ENCODE results near the gene CRYGC.

DNA sequence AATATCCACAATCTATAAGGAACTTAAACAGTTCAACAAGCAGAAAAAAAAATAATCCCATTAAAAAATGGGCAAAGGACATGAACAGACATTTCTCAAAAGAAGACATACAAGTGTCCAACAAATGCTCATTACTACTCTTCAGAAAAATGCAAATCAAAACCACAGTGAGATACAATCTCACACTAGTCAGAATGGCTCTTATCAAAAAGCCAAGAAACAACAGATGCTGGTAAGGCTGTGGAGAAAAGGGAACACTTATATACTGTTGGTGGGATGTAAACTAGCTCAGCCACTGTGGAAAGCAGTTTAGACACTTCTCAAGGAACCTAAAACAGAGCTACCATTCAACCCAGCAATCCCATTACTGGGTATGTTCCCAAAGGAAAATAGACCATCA is 23.5 kb upstream of the CRYGC start:
- TF ChIP-seq, protein P1, sequence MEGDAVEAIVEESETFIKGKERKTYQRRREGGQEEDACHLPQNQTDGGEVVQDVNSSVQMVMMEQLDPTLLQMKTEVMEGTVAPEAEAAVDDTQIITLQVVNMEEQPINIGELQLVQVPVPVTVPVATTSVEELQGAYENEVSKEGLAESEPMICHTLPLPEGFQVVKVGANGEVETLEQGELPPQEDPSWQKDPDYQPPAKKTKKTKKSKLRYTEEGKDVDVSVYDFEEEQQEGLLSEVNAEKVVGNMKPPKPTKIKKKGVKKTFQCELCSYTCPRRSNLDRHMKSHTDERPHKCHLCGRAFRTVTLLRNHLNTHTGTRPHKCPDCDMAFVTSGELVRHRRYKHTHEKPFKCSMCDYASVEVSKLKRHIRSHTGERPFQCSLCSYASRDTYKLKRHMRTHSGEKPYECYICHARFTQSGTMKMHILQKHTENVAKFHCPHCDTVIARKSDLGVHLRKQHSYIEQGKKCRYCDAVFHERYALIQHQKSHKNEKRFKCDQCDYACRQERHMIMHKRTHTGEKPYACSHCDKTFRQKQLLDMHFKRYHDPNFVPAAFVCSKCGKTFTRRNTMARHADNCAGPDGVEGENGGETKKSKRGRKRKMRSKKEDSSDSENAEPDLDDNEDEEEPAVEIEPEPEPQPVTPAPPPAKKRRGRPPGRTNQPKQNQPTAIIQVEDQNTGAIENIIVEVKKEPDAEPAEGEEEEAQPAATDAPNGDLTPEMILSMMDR (IDR thresholded peaks at IDR 0.05), result no peak
- TF ChIP-seq POLR2AphosphoS5 (IDR thresholded peaks at IDR 0.05), result no peak
- no peak for TF ChIP-seq POLR2A (IDR thresholded peaks at IDR 0.05)

Measured in sigmoid colon (tissue), 4 donors.